Camera-type eye (tissue), 1 donor: ENCODE data around the gene WBP2NL. TPM values are rescaled to one million over a fixed set of nuclear protein-coding genes. Genes with fewer than 3 reads are reported as not detected.

Experiments used
- total RNA-seq: library from RNA; depleted of rRNA; stranded (reverse); fragments of >200 nt; gene quantifications from one replicate; pipeline ENCODE4 v1.2.3, GENCODE V29; 2014

WBP2NL gene
- total RNA-seq = 8.6 TPM

GRCh38 chr22:41998361-41999261 is at the start of gene WBP2NL:
TSS of gene WBP2NL (plus strand) at chr22:41998788. CDS start at chr22:41998819, 31 bp downstream.

GRCh38 chr22:41951898-41952474 is 46.6 kb upstream of the WBP2NL start, which contains the start of gene SMIM45:
TSS of gene SMIM45 (plus strand) at chr22:41952150.

GRCh38 chr22:41969110-41969646 is 29.4 kb upstream of the WBP2NL start, which contains the start of gene SEPTIN3:
TSS of gene SEPTIN3 (plus strand) at chr22:41969443. CDS start at chr22:41971493, 2,050 bp downstream.

GRCh38 chr22:42070517-42071422 is 72.2 kb downstream of the WBP2NL start, which contains the start of gene NAGA:
TSS of gene NAGA (minus strand) at chr22:42070812. CDS start at chr22:42070297, 515 bp downstream.

GRCh38 chr22:42074132-42074811 is 75.7 kb downstream of the WBP2NL start, which contains the start of gene PHETA2:
TSS of gene PHETA2 (plus strand) at chr22:42074248. CDS start at chr22:42077294, 3,046 bp downstream.

Other genes with a start within 250 kb of the WBP2NL start
- gene CCDC134, start 198.1 kb upstream of the WBP2NL start, total RNA-seq = 33.7 TPM
- 67.0 TPM for gene SREBF2, start 165.7 kb upstream of the WBP2NL start, total RNA-seq
- gene SHISA8, start 83.7 kb upstream of the WBP2NL start, total RNA-seq = 0.55 TPM
- gene TNFRSF13C, start 72.0 kb upstream of the WBP2NL start, total RNA-seq = 0.49 TPM
- 11.3 TPM for gene CENPM, start 51.6 kb upstream of the WBP2NL start, total RNA-seq
- 47.3 TPM for gene SEPTIN3, start 29.3 kb upstream of the WBP2NL start, total RNA-seq
- gene NAGA, start 72.0 kb downstream of the WBP2NL start, total RNA-seq = 32.5 TPM
- 18.1 TPM for gene PHETA2, start 75.5 kb downstream of the WBP2NL start, total RNA-seq
- 19.1 TPM for gene SMDT1, start 80.9 kb downstream of the WBP2NL start, total RNA-seq
- gene NDUFA6, start 92.0 kb downstream of the WBP2NL start, total RNA-seq = 62.5 TPM
- gene CYP2D6, start 132.0 kb downstream of the WBP2NL start, total RNA-seq = 3.3 TPM